H9 (cell line): ENCODE measurements around the gene MMP17. TPM values are rescaled to one million over a fixed set of nuclear protein-coding genes. Genes with fewer than 3 reads are reported as not detected.
A peak's percentile ranks its signal among the peaks of the same experiment; 100 is the strongest.

Experiments used
- DNase-seq: peaks from one replicate; pipeline ENCODE4 v3.0.0-alpha.2; 2017
- H2AFZ ChIP-seq: one replicate; pipeline ENCODE4 v1.6.1; 2013; ENCODE audit warnings: mild to moderate bottlenecking, low read length, control low read depth, moderate library complexity
- H2AK5ac ChIP-seq: 2 replicates; pipeline ENCODE4 v1.6.1; 2013; ENCODE audit warnings: low read length, control low read depth, mixed read lengths; ENCODE audit not compliant: insufficient read length
- H2BK120ac ChIP-seq: one replicate; pipeline ENCODE4 v1.6.1; 2013; ENCODE audit warnings: low read depth, mild to moderate bottlenecking, low read length, control low read depth, inconsistent platforms; ENCODE audit not compliant: poor library complexity, severe bottlenecking
- H2BK12ac ChIP-seq: 2 replicates; pipeline ENCODE4 v1.6.1; 2013; ENCODE audit warnings: low read length, control low read depth, mixed read lengths, low read depth; ENCODE audit not compliant: insufficient read length
- H2BK15ac ChIP-seq: 2 replicates; pipeline ENCODE4 v1.6.1; 2013; ENCODE audit warnings: low read depth, low read length, control low read depth
- H2BK20ac ChIP-seq: one replicate; pipeline ENCODE4 v1.6.1; 2013; ENCODE audit warnings: low read depth, mild to moderate bottlenecking, low read length, control low read depth, inconsistent platforms; ENCODE audit not compliant: poor library complexity, severe bottlenecking
- H2BK5ac ChIP-seq: 2 replicates; pipeline ENCODE4 v1.6.1; 2013; ENCODE audit warnings: low read length, control low read depth, mixed read lengths; ENCODE audit not compliant: insufficient read length
- H3K14ac ChIP-seq: 2 replicates; pipeline ENCODE4 v1.6.1; 2013; ENCODE audit warnings: low read length, control low read depth; ENCODE audit not compliant: insufficient read depth
- H3K18ac ChIP-seq: 2 replicates; pipeline ENCODE4 v1.6.1; 2013; ENCODE audit warnings: low read depth, mild to moderate bottlenecking, mixed read lengths, low read length, control low read depth; ENCODE audit not compliant: insufficient read length
- H3K23ac ChIP-seq: 2 replicates; pipeline ENCODE4 v1.6.1; 2013; ENCODE audit warnings: low read length, control low read depth, mixed read lengths, low read depth; ENCODE audit not compliant: insufficient read length
- H3K23me2 ChIP-seq: 2 replicates; pipeline ENCODE4 v1.6.1; 2013; ENCODE audit warnings: low read depth, mild to moderate bottlenecking, mixed read lengths, low read length, control low read depth; ENCODE audit not compliant: insufficient read length, poor library complexity, severe bottlenecking
- H3K27ac ChIP-seq: 2 replicates; pipeline ENCODE4 v1.5.1; 2013; ENCODE audit warnings: low read length, control low read depth, mixed read lengths, low read depth; ENCODE audit not compliant: insufficient read length
- H3K27me3 ChIP-seq: 2 replicates; pipeline ENCODE4 v1.6.1; 2013; ENCODE audit warnings: low read length, control low read depth, inconsistent platforms; ENCODE audit not compliant: insufficient read depth
- H3K4ac ChIP-seq: 2 replicates; pipeline ENCODE4 v1.6.1; 2013; ENCODE audit warnings: low read depth, mild to moderate bottlenecking, control low read depth, inconsistent platforms, low read length, moderate library complexity
- H3K4me1 ChIP-seq: 2 replicates; pipeline ENCODE4 v1.6.1; 2013; ENCODE audit warnings: low read length, control low read depth, inconsistent platforms; ENCODE audit not compliant: insufficient read depth
- H3K4me2 ChIP-seq: 2 replicates; pipeline ENCODE4 v1.6.1; 2013; ENCODE audit warnings: low read length, control low read depth, mixed read lengths; ENCODE audit not compliant: insufficient read length, insufficient read depth
- H3K56ac ChIP-seq: 2 replicates; pipeline ENCODE4 v1.6.1; 2013; ENCODE audit warnings: low read depth, mild to moderate bottlenecking, mixed read lengths, low read length, control low read depth; ENCODE audit not compliant: insufficient read length
- H3K79me1 ChIP-seq: 2 replicates; pipeline ENCODE4 v1.6.1; 2013; ENCODE audit warnings: low read depth, mild to moderate bottlenecking, moderate library complexity, low read length, control low read depth, inconsistent platforms; ENCODE audit not compliant: insufficient read depth, poor library complexity, severe bottlenecking
- H3K79me2 ChIP-seq: 2 replicates; pipeline ENCODE4 v1.6.1; 2013; ENCODE audit warnings: low read length, control low read depth, inconsistent platforms; ENCODE audit not compliant: insufficient read depth
- H3K9ac ChIP-seq: 2 replicates; pipeline ENCODE4 v1.6.1; 2013; ENCODE audit warnings: low read length, control low read depth, mixed read lengths; ENCODE audit not compliant: insufficient read length; ENCODE audit errors: extremely low read depth
- H3K9me3 ChIP-seq: one replicate; pipeline ENCODE4 v1.6.1; 2013; ENCODE audit warnings: low read depth, low read length, inconsistent platforms; ENCODE audit not compliant: control insufficient read depth
- H3T11ph ChIP-seq: one replicate; pipeline ENCODE4 v1.6.1; 2013; ENCODE audit warnings: mild to moderate bottlenecking, low read length, control low read depth, inconsistent platforms
- H4K20me1 ChIP-seq: one replicate; pipeline ENCODE4 v1.6.1; 2013; ENCODE audit not compliant: control insufficient read depth, insufficient read length, insufficient read depth
- H4K5ac ChIP-seq: 2 replicates; pipeline ENCODE4 v1.6.1; 2013; ENCODE audit warnings: low read depth, mild to moderate bottlenecking, mixed read lengths, low read length, control low read depth; ENCODE audit not compliant: insufficient read length
- H4K8ac ChIP-seq: replicated peaks from 2 replicates; pipeline ENCODE4 v1.6.1; 2013; ENCODE audit warnings: low read length, control low read depth, mixed read lengths, low read depth; ENCODE audit not compliant: insufficient read length
- H4K91ac ChIP-seq: 2 replicates; pipeline ENCODE4 v1.6.1; 2013; ENCODE audit warnings: low read depth, mild to moderate bottlenecking, moderate library complexity, mixed read lengths, low read length, control low read depth; ENCODE audit not compliant: insufficient read length
- H3K27ac Mint-ChIP-seq, 3 experiments: 2 replicates in 2 of 3; 3 replicates in 1 of 3; pipeline ENCODE4 v1.8.0; 2020 to 2021; ENCODE audit warnings: mixed read lengths in 3 of 3, mild to moderate bottlenecking in 1 of 3, moderate library complexity in 1 of 3
- H3K27me3 Mint-ChIP-seq: 2 replicates; pipeline ENCODE4 v1.8.0; 2021; ENCODE audit warnings: low read depth, mild to moderate bottlenecking, moderate library complexity, mixed read lengths
- H3K36me3 Mint-ChIP-seq, 3 experiments: 2 replicates in 2 of 3; 3 replicates in 1 of 3; pipeline ENCODE4 v1.8.0; 2020 to 2021; ENCODE audit warnings: low read depth in 3 of 3, mixed read lengths in 3 of 3; ENCODE audit not compliant: insufficient read depth in 1 of 3
- H3K4me1 Mint-ChIP-seq, 2 experiments: 2 replicates each; pipeline ENCODE4 v1.8.0; 2020; ENCODE audit warnings: mixed read lengths in 2 of 2
- H3K4me3 Mint-ChIP-seq, 2 experiments: 2 replicates in 1 of 2; 3 replicates in 1 of 2; pipeline ENCODE4 v1.8.0; 2020 to 2021; ENCODE audit warnings: mild to moderate bottlenecking in 2 of 2, mixed read lengths in 2 of 2, moderate library complexity in 1 of 2
- H3K9me3 Mint-ChIP-seq, 2 experiments: 2 replicates in 1 of 2; 3 replicates in 1 of 2; pipeline ENCODE4 v1.8.0; 2020; ENCODE audit warnings: mild to moderate bottlenecking in 2 of 2, mixed read lengths in 2 of 2, moderate library complexity in 1 of 2
- CTCF ChIP-seq: fragments of 200-600 bp; sonication (generic); conservative IDR thresholded peaks from 3 replicates; pipeline ENCODE4 v1.8.0; 2021; ENCODE audit warnings: antibody characterized with exemption, mild to moderate bottlenecking
- WGBS: extraction: QIAGEN DNeasy Blood & Tissue Kit; methylation state at CpG from one replicate; pipeline ENCODE4 v1.1.7; 2013; ENCODE audit warnings: missing lambda C conversion rate, low lambda C conversion rate, mixed read lengths; ENCODE audit not compliant: insufficient read length; ENCODE audit errors: extremely low coverage; 5-methylcytosine and 5-hydroxymethylcytosine counted together
- total RNA-seq: library from RNA; stranded (reverse); gene quantifications from 2 replicates; pipeline ENCODE4 v1.2.1, GENCODE V29; 2021

Gene MMP17
- total RNA-seq, 1 experiment from 2014 or later, result 14.8 TPM

- H3K23me2 ChIP-seq, result peaks cover 7% of the 10 kb centered on the region
- H2BK120ac ChIP-seq, result no peak overlapping the region
- H3K27me3 ChIP-seq, result no peaks in the 10 kb centered on the region
- peak overlapping the region; percentile 18 for H3K9ac ChIP-seq
- peak overlapping the region; percentile 41 for H3K18ac ChIP-seq
- peak overlapping the region; percentile 59 for H4K91ac ChIP-seq
- no peak overlapping the region for H2AK5ac ChIP-seq
- H3K79me2 ChIP-seq, result no peaks in the 10 kb centered on the region
- no peak overlapping the region for H3K56ac ChIP-seq
- H4K8ac ChIP-seq, result no peak overlapping the region
- peaks cover 0 to 3% of the 10 kb centered on the region in 2 experiments; a peak in 2 of 5 replicates for H3K9me3 Mint-ChIP-seq
- no peak overlapping the region for H3K27ac ChIP-seq
- DNase-seq, result peak; percentile 96
- H4K5ac ChIP-seq, result no peak overlapping the region
- no peak overlapping the region; the same call in 1 of the 2 replicates for H3K14ac ChIP-seq
- no peak overlapping the region for H3T11ph ChIP-seq
- peak overlapping the region; percentile 7 for H3K4me2 ChIP-seq
- no peaks in the 10 kb centered on the region for H3K9me3 ChIP-seq
- H2BK20ac ChIP-seq, result no peak overlapping the region
- H3K4me1 ChIP-seq, result no peaks in the 10 kb centered on the region
- H3K27ac Mint-ChIP-seq, result peak overlapping the region in 2 of 3 experiments; percentile 55 to 70; a peak in 2 of 7 replicates
- H2BK5ac ChIP-seq, result no peak overlapping the region
- H3K27me3 Mint-ChIP-seq, result no peaks in the 10 kb centered on the region
- no peak for TF ChIP-seq CTCF
- no CpG with 5 or more reads among the region's 39 CpGs for WGBS
- H3K4me1 Mint-ChIP-seq, result peaks cover 11 to 26% of the 10 kb centered on the region in 2 experiments
- peak overlapping the region; percentile 77 for H2BK12ac ChIP-seq
- H3K79me1 ChIP-seq, result no peaks in the 10 kb centered on the region
- no peak overlapping the region for H3K23ac ChIP-seq
- H2AFZ ChIP-seq, result no peak overlapping the region
- no peak overlapping the region; the same call in 1 of the 2 replicates for H3K4ac ChIP-seq
- no peaks in the 10 kb centered on the region for H4K20me1 ChIP-seq
- peaks cover 9 to 16% (median 13%) of the 10 kb centered on the region in 3 experiments; a peak in 6 of 7 replicates for H3K36me3 Mint-ChIP-seq
- peak overlapping the region; percentile 75 to 88 for H3K4me3 Mint-ChIP-seq
- peak overlapping the region; percentile 68; the same call in 1 of the 2 replicates for H2BK15ac ChIP-seq
These were observed 68.1 kb downstream of the MMP17 start for GRCh38 chr12:131896080-131896810.
